Transverse colon (tissue), 4 donors: ENCODE measurements around the gene PROSER1. TPM values are rescaled to one million over a fixed set of nuclear protein-coding genes. Genes with fewer than 3 reads are reported as not detected.

Experiments used
- DNase-seq: peaks from one replicate; pipeline ENCODE4 v3.0.0-alpha.2; 2019
- H3K27ac ChIP-seq, 4 donors: fragments of 200-600 bp; sonication (generic); 2 replicates each; pipeline ENCODE4 v1.5.1; 2016 to 2018; ENCODE audit warnings: inconsistent platforms in 4 of 4
- H3K27me3 ChIP-seq: fragments of 200-600 bp; sonication (generic); 2 replicates; pipeline ENCODE4 v1.5.1; 2017; ENCODE audit warnings: inconsistent platforms
- H3K36me3 ChIP-seq, 4 donors: fragments of 200-600 bp; sonication (generic); 2 replicates each; pipeline ENCODE4 v1.5.1; 2017 to 2019; ENCODE audit warnings: inconsistent platforms in 4 of 4
- H3K4me1 ChIP-seq, 4 donors: fragments of 200-600 bp; sonication (generic); 2 replicates each; pipeline ENCODE4 v1.5.1; 2017 to 2020; ENCODE audit warnings: inconsistent platforms in 4 of 4
- H3K4me3 ChIP-seq, 4 donors: fragments of 200-600 bp; sonication (generic); 1 replicate in 1 of 4; 2 replicates in 3 of 4; pipeline versions ENCODE4 v1.5.1 to v1.6.1; 2017 to 2019; ENCODE audit warnings: inconsistent platforms in 4 of 4
- H3K9me3 ChIP-seq, 2 donors: fragments of 200-600 bp; sonication (generic); 2 replicates each; pipeline ENCODE4 v1.5.1; 2017 to 2019; ENCODE audit warnings: inconsistent platforms in 2 of 2
- CTCF ChIP-seq, 5 experiments: fragments of 200-600 bp in 3 of 5; fragments of 450-650 bp in 2 of 5; sonication (generic) in 3 of 5; IDR thresholded peaks; 1 replicate in 2 of 5; 2 replicates in 3 of 5; pipeline ENCODE4 v1.5.1; 2016 to 2017; ENCODE audit warnings: antibody characterized with exemption in 5 of 5, inconsistent platforms in 3 of 5, mild to moderate bottlenecking in 2 of 5, moderate library complexity in 1 of 5
- EP300 ChIP-seq: sonication (generic); formaldehyde crosslinking; IDR thresholded peaks from one replicate; pipeline ENCODE4 v1.6.1; 2017; ENCODE audit warnings: antibody characterized with exemption, low read depth
- POLR2A ChIP-seq: fragments of 450-650 bp; IDR thresholded peaks from one replicate; pipeline ENCODE4 v1.6.1; 2016; ENCODE audit warnings: antibody characterized with exemption, mild to moderate bottlenecking, moderate library complexity
- POLR2AphosphoS5 ChIP-seq, 3 donors: sonication (generic); formaldehyde crosslinking; IDR thresholded peaks; one replicate each; pipeline ENCODE4 v1.6.1; 2016; ENCODE audit warnings: antibody characterized with exemption in 3 of 3
- WGBS, 2 donors: methylation state at CpG; one replicate each; pipeline ENCODE4 v1.1.5; 2018; ENCODE audit warnings: low coverage in 1 of 2; 5-methylcytosine and 5-hydroxymethylcytosine counted together
- in situ Hi-C, 4 donors: fragments of 200-750 bp; cut with MboI; loops; one replicate each; pipeline versions ENCODE4 v1.15.0 to v1.15.1; 2017; ENCODE audit warnings: low sequenced_read_pairs in 3 of 4, low pct_ligation_motif_present in 1 of 4, low pct_unique_long_range_greater_than_20kb in 1 of 4
- intact Hi-C: fragments of 100-400 bp; cut with DNase I; formaldehyde crosslinking; loops from one replicate; pipeline ENCODE4 v1.15.1; 2023; ENCODE audit warnings: low total_unique reads
- total RNA-seq, 4 donors: library from RNA; depleted of rRNA; stranded (reverse); fragments of >200 nt; gene quantifications; one replicate each; pipeline ENCODE4 v1.1.0, GENCODE V29; 2016

PROSER1 gene
- total RNA-seq, 4 donors from 2014 or later = 18.5 to 174 (median 71.1) TPM

GRCh38 chr13:39044536-39044935, 6.6 kb upstream of the PROSER1 start:
- in situ Hi-C loops (loop anchor here in 2 of 4 donors (10.0 to 25.0 kb wide), 2 partner anchors 568 to 570 kb away; partner anchors contain the start of gene LHFPL6 (in 1 of the 2)), intact Hi-C loops (loop anchor here (10.0 kb wide), 1 partner anchor 630 kb away; no protein-coding TSS in a partner anchor)
- Histone ChIP-seq H3K27ac (no peak overlapping the region), H3K4me1 (peaks cover 0 to 16% (median 3%) of the 10 kb centered on the region in 4 donors), H3K9me3 (no peaks in the 10 kb centered on the region), H3K4me3 (no peak overlapping the region), H3K36me3 (no peaks in the 10 kb centered on the region), H3K27me3 (no peaks in the 10 kb centered on the region)
- 87 to 100% methylated on average over 2 to 3 of the region's 3 CpGs for WGBS, 2 donors
- TF ChIP-seq POLR2A (no peak), CTCF (IDR thresholded peaks at IDR 0.05) (no peak), POLR2AphosphoS5 (IDR thresholded peaks at IDR 0.05) (no peak), EP300 (no peak)
- no peak for DNase-seq

GRCh38 chr13:39040206-39040605, 2.3 kb upstream of the PROSER1 start:
- DNase-seq = no peak
- intact Hi-C loops = loop anchor here (10.0 kb wide), 1 partner anchor 635 kb away; no protein-coding TSS in a partner anchor
- no peak overlapping the region for H3K27ac ChIP-seq

GRCh38 chr13:39039041-39039440, 1.2 kb upstream of the PROSER1 start:
- TF ChIP-seq CTCF (IDR thresholded peaks at IDR 0.05) = no peak
- no peak for TF ChIP-seq POLR2A
- TF ChIP-seq EP300 = no peak
- no peak for TF ChIP-seq POLR2AphosphoS5 (IDR thresholded peaks at IDR 0.05)
- no peaks in the 10 kb centered on the region for H3K36me3 ChIP-seq
- H3K9me3 ChIP-seq = no peaks in the 10 kb centered on the region
- peak overlapping the region; percentile 90 to 96 (median 94) for H3K27ac ChIP-seq
- in situ Hi-C loops (loop anchor here in 1 of 4 donors (25.0 kb wide), 1 partner anchor 573 kb away; the partner anchor contains the start of gene LHFPL6), intact Hi-C loops (no loop called here)
- WGBS, 2 donors = 11 to 13% methylated on average over 7 of the region's 7 CpGs
- DNase-seq = no peak
- peaks cover 3 to 52% (median 36%) of the 10 kb centered on the region in 4 donors for H3K4me1 ChIP-seq
- peak overlapping the region; percentile 90 to 98 (median 96) for H3K4me3 ChIP-seq
- no peaks in the 10 kb centered on the region for H3K27me3 ChIP-seq

More at GRCh38 chr13:39040206-39040605, 2.3 kb upstream of the PROSER1 start:
- Histone ChIP-seq H3K36me3 (no peaks in the 10 kb centered on the region), H3K4me1 (peaks cover 3 to 40% (median 26%) of the 10 kb centered on the region in 4 donors), H3K9me3 (no peaks in the 10 kb centered on the region), H3K4me3 (no peak overlapping the region), H3K27me3 (no peaks in the 10 kb centered on the region)
- in situ Hi-C loops = loop anchor here in 2 of 4 donors (10.0 to 25.0 kb wide), 2 partner anchors 572 to 575 kb away; partner anchors contain the start of gene LHFPL6 (in 1 of the 2)
- TF ChIP-seq POLR2AphosphoS5 (IDR thresholded peaks at IDR 0.05) = no peak
- no peak for TF ChIP-seq EP300
- TF ChIP-seq CTCF (IDR thresholded peaks at IDR 0.05) = no peak
- no peak for TF ChIP-seq POLR2A
- WGBS, 2 donors = 57% methylated on average over 1 of the region's 1 CpG; no CpG with 5 or more reads in 1 of the 2 donors

- Histone ChIP-seq H3K27me3 (no peaks in the 10 kb centered on the region), H3K27ac (peak overlapping the region; percentile 90 to 96 (median 94)), H3K4me1 (peaks cover 3 to 56% (median 38%) of the 10 kb centered on the region in 4 donors), H3K4me3 (peak overlapping the region; percentile 90 to 98 (median 96)), H3K36me3 (no peaks in the 10 kb centered on the region), H3K9me3 (no peaks in the 10 kb centered on the region)
- TF ChIP-seq EP300 (no peak), POLR2AphosphoS5 (IDR thresholded peaks at IDR 0.05) (no peak), CTCF (IDR thresholded peaks at IDR 0.05) (no peak)
- intact Hi-C loops = no loop called here
- WGBS, 2 donors = 0 to 5% methylated on average over 3 to 15 of the region's 15 CpGs
- in situ Hi-C loops = loop anchor here in 1 of 4 donors (25.0 kb wide), 1 partner anchor 574 kb away; the partner anchor contains the start of gene LHFPL6
- DNase-seq = peak; percentile 35
These were observed 711 bp upstream of the PROSER1 start for GRCh38 chr13:39038569-39039030.
